ENCODE results near the gene SAFB.

- TF ChIP-seq, protein P1, sequence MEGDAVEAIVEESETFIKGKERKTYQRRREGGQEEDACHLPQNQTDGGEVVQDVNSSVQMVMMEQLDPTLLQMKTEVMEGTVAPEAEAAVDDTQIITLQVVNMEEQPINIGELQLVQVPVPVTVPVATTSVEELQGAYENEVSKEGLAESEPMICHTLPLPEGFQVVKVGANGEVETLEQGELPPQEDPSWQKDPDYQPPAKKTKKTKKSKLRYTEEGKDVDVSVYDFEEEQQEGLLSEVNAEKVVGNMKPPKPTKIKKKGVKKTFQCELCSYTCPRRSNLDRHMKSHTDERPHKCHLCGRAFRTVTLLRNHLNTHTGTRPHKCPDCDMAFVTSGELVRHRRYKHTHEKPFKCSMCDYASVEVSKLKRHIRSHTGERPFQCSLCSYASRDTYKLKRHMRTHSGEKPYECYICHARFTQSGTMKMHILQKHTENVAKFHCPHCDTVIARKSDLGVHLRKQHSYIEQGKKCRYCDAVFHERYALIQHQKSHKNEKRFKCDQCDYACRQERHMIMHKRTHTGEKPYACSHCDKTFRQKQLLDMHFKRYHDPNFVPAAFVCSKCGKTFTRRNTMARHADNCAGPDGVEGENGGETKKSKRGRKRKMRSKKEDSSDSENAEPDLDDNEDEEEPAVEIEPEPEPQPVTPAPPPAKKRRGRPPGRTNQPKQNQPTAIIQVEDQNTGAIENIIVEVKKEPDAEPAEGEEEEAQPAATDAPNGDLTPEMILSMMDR (IDR thresholded peaks at IDR 0.05; ENCODE audit: low read depth, low read length) = peak; percentile 86
- no peak for TF ChIP-seq EZH2phosphoT487 (IDR thresholded peaks at IDR 0.05; ENCODE audit: low read depth)
These were observed 67.5 kb downstream of the SAFB start, which contains the start of gene RPL36 for GRCh38 chr19:5690125-5690954.
